A549 (cell line): ENCODE results near the gene MAP3K13.

Experiments
- CBX8 ChIP-seq: fragments of 200-600 bp; sonication (generic); IDR thresholded peaks from 2 replicates; pipeline ENCODE4 v1.6.1; 2016
- EHMT2 ChIP-seq: fragments of 200-600 bp; sonication (generic); IDR thresholded peaks from 2 replicates; pipeline ENCODE4 v1.6.1; 2016; ENCODE audit warnings: antibody characterized with exemption, low read depth, mild to moderate bottlenecking, moderate library complexity
- EP300 ChIP-seq, 2 experiments: fragments of >200 bp; sonication (Bioruptor Twin); formaldehyde crosslinking; IDR thresholded peaks; 2 replicates in 1 of 2; 3 replicates in 1 of 2; pipeline ENCODE4 v1.6.1; 2016 to 2017
- FOSB ChIP-seq: fragments of 250-450 bp; sonication (Bioruptor Pico); IDR thresholded peaks from 2 replicates; pipeline ENCODE4 v1.5.0; 2020; ENCODE audit warnings: mild to moderate bottlenecking, moderate library complexity
- MAFK ChIP-seq: fragments of 450-650 bp; IDR thresholded peaks from 2 replicates; pipeline ENCODE4 v1.6.1; 2014; ENCODE audit not compliant: partially characterized antibody
- POLR2A ChIP-seq: IDR thresholded peaks from 2 replicates; pipeline ENCODE4 v1.6.1; 2012; ENCODE audit warnings: mild to moderate bottlenecking, low read length
- SMC3 ChIP-seq: fragments of >200 bp; sonication (Bioruptor Twin); formaldehyde crosslinking; IDR thresholded peaks from 3 replicates; pipeline ENCODE4 v1.6.1; 2018; ENCODE audit warnings: inconsistent platforms
- TF ChIP-seq, protein P1 (sequence below): fragments of >200 bp; sonication (Bioruptor Twin); formaldehyde crosslinking; IDR thresholded peaks from 3 replicates; pipeline ENCODE4 v1.5.1; 2016
- TF ChIP-seq, protein P2 (sequence below): fragments of 450-650 bp; IDR thresholded peaks from 2 replicates; pipeline ENCODE4 v1.6.1; 2014; ENCODE audit warnings: antibody characterized with exemption
- TF ChIP-seq, protein P3 (sequence below): fragments of 200-600 bp; sonication (generic); IDR thresholded peaks from 2 replicates; pipeline ENCODE4 v1.6.1; 2016; ENCODE audit warnings: antibody characterized with exemption, mild to moderate bottlenecking, moderate library complexity
- TF ChIP-seq, protein P4 (sequence below): fragments of 250-450 bp; sonication (Bioruptor Pico); IDR thresholded peaks from 2 replicates; pipeline ENCODE4 v1.5.0; 2021; ENCODE audit warnings: mild to moderate bottlenecking, moderate library complexity, borderline replicate concordance

DNA sequence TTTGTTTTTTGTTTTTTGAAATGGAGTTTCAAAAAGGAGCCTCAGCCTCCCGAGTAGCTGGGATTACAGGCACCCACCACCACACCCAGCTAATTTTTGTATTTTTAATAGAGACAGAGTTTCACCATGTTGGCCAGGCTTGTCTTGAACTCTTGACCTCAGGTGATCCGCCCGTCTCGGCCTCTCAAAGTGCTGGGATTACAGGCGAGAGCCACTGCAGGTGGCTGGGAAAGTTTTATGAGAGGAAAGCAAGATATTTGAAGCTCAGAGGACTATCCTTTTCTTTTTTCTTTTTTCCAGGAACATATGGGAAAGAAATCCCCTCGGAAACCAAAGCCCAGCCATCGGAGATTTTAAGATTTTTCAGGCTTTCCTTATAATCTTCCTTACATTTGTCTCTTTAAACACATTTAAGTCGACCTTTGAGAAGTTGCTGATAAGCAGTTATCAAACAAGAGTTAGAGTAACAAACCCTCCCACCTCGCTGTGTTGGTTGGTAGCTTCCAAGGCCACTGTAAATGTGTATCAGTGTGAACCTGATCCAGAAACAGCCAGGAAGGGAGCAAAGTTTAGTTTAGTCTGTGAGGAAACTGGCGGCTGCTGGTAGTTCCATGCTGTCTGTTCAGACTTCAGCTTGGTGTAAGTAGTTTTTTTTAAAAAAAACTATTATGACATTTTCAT, 34.5 kb upstream of the MAP3K13 start:
- TF ChIP-seq, protein P1, sequence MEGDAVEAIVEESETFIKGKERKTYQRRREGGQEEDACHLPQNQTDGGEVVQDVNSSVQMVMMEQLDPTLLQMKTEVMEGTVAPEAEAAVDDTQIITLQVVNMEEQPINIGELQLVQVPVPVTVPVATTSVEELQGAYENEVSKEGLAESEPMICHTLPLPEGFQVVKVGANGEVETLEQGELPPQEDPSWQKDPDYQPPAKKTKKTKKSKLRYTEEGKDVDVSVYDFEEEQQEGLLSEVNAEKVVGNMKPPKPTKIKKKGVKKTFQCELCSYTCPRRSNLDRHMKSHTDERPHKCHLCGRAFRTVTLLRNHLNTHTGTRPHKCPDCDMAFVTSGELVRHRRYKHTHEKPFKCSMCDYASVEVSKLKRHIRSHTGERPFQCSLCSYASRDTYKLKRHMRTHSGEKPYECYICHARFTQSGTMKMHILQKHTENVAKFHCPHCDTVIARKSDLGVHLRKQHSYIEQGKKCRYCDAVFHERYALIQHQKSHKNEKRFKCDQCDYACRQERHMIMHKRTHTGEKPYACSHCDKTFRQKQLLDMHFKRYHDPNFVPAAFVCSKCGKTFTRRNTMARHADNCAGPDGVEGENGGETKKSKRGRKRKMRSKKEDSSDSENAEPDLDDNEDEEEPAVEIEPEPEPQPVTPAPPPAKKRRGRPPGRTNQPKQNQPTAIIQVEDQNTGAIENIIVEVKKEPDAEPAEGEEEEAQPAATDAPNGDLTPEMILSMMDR = no peak
- TF ChIP-seq, protein P2, sequence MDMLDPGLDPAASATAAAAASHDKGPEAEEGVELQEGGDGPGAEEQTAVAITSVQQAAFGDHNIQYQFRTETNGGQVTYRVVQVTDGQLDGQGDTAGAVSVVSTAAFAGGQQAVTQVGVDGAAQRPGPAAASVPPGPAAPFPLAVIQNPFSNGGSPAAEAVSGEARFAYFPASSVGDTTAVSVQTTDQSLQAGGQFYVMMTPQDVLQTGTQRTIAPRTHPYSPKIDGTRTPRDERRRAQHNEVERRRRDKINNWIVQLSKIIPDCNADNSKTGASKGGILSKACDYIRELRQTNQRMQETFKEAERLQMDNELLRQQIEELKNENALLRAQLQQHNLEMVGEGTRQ = no peak
- no peak for TF ChIP-seq MAFK
- no peak for TF ChIP-seq POLR2A
- no peak for TF ChIP-seq CBX8
- TF ChIP-seq, protein P3, sequence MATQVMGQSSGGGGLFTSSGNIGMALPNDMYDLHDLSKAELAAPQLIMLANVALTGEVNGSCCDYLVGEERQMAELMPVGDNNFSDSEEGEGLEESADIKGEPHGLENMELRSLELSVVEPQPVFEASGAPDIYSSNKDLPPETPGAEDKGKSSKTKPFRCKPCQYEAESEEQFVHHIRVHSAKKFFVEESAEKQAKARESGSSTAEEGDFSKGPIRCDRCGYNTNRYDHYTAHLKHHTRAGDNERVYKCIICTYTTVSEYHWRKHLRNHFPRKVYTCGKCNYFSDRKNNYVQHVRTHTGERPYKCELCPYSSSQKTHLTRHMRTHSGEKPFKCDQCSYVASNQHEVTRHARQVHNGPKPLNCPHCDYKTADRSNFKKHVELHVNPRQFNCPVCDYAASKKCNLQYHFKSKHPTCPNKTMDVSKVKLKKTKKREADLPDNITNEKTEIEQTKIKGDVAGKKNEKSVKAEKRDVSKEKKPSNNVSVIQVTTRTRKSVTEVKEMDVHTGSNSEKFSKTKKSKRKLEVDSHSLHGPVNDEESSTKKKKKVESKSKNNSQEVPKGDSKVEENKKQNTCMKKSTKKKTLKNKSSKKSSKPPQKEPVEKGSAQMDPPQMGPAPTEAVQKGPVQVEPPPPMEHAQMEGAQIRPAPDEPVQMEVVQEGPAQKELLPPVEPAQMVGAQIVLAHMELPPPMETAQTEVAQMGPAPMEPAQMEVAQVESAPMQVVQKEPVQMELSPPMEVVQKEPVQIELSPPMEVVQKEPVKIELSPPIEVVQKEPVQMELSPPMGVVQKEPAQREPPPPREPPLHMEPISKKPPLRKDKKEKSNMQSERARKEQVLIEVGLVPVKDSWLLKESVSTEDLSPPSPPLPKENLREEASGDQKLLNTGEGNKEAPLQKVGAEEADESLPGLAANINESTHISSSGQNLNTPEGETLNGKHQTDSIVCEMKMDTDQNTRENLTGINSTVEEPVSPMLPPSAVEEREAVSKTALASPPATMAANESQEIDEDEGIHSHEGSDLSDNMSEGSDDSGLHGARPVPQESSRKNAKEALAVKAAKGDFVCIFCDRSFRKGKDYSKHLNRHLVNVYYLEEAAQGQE = no peak
- no peak for TF ChIP-seq EP300 (IDR thresholded peaks at IDR 0.05)
- TF ChIP-seq SMC3 = no peak
- TF ChIP-seq EHMT2 = no peak
- TF ChIP-seq FOSB (CRISPR knock-in tag) = no peak
- TF ChIP-seq, protein P4, sequence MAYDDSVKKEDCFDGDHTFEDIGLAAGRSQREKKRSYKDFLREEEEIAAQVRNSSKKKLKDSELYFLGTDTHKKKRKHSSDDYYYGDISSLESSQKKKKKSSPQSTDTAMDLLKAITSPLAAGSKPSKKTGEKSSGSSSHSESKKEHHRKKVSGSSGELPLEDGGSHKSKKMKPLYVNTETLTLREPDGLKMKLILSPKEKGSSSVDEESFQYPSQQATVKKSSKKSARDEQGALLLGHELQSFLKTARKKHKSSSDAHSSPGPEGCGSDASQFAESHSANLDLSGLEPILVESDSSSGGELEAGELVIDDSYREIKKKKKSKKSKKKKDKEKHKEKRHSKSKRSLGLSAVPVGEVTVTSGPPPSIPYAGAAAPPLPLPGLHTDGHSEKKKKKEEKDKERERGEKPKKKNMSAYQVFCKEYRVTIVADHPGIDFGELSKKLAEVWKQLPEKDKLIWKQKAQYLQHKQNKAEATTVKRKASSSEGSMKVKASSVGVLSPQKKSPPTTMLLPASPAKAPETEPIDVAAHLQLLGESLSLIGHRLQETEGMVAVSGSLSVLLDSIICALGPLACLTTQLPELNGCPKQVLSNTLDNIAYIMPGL (CRISPR knock-in tag) = no peak
